ENCODE results near the gene C19orf73. TPM values are rescaled to one million over a fixed set of nuclear protein-coding genes. Genes with fewer than 3 reads are reported as not detected.

Gene C19orf73
- 4.2 TPM in 1 of 2 replicates, not detected in the other for polyA plus RNA-seq

DNA sequence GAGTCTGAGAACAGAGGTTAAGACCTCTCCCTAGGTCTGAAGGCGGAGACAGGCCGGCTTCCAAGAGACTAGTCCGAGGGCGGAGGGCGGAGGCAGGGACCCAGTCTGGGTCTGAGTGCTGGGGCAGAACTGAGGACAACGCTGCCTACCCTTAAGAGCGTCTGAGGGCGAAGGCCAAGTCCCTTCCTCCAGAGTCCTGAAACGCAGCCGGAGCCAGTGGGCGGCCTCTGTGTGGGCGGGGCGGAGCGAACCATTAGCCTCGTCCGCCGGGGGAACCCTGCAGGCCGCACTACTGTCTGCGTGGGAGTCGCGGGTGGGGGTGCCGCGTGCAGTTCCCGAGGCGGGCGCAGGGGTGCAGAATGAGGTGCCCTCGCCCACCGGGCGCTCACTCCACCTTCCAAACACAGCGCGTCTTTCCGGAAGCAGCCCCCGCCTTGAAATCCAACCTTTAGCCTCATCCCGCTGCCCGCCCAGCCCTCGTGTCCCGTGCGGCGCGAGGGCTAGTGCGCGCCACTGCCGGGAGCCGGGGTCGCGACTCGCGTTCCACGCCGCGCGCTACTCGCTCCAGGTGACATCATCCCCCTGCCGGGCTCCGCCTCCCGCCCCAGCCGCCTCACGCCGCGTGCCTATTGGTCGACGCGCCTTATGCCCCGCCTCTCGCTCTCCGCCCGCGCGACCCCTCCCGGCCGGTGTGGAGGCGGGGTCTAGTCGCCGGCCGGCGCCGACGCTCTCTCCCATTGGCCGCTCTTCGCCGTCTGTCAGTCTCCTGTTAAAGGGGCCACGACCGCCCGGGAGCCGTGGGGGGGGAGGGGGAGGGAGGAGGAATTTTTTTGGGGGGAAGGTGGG is at the start of gene C19orf73:
C19orf73 (minus strand) TSS at position 579 of the 846 bp plus-strand sequence; CDS start at position 458, 121 bp downstream.

DNA sequence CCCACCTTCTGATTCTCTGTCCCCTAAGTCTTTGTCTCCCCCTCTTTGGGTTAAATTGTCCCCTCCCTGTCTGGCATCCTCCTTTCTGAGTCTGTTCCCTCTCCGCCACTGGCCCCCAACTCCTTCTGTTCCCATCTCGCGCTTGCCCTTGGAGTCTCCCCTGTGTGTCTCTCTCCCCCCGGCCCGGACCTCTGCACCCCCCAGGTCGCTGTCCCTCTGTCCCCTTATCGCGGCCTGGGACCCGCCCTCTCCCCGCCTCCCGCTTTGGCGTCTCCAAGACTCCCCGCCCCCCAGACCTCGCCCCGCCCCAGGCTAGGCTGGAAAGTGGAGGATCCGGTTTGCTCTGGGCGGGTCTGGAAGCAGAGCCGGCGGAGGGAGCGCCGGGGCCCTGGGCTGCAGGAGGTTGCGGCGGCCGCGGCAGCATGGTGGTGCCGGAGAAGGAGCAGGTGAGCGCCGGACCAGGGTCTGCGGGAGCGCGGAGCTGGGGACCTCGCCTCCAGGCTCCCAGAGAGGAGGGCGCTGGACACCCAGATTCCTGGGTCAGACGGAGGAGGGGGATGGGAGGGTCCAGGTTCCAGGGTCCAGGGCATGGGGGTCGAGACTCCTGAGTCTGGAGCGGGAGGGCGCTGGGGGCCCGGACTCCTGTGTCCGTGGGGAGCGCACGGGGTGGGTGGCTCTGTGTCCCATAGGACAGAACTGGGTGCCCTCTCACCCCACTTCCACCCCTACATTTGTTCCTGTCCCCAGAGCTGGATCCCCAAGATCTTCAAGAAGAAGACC is 38.7 kb upstream of the C19orf73 start, which contains the start of gene TRPM4:
TRPM4 (plus strand) TSS at position 348 of the 780 bp plus-strand sequence; CDS start at position 423, 75 bp downstream.

GRCh38 chr19:49155005-49155819 is 36.3 kb upstream of the C19orf73 start, which contains the start of gene HRC:
HRC (minus strand) TSS chr19:49155396; CDS start chr19:49155237, 159 bp downstream.

DNA sequence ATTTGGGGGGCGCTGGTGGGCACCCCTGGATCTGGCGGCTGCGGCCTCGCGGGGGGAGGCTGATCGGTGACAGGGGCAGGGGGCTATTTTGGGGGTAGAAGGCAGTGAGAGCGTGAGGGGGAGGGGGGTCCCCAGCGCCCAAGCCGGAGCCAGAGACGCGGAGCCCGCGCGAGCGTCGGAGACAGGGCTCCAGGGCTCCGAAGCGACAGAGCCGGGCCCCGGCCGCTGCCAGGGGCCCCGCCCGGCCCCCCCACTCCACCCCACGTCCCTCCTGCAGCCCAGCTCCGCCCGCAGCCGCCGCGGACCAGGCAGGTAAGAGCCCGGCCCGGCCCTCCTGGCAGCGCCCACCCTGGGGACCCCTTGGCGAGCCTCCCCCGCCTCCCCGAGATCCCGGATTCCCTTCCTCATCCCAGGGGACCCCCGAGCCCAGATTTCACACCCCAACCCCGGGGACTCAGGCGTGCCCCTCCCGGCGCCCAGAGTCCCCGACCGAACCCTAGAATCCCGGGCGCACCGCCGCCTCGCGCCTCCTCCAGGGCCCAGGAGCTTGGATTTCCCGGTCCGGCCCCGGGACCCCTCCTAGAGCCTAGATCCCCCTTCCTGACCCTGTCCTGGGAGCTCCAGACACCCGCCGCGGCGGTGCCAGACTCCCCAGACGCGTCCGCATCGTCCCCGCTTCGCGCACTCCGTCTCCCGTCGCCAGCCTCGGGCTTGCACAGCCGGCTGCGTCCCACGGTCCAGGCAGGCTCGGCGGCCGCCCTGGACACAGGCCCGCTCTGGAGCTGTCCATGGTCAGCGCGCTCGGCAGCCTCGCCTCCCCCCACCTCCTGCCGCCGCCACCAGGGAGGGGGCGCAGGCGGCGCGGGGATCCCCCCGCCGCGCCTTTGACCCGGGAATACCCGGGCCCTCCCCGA is 725 bp upstream of the C19orf73 start, which contains the start of gene PPFIA3:
PPFIA3 (plus strand) TSS at position 134 of the 914 bp plus-strand sequence. CDS start 8,330 bp downstream, outside the sequence.

GRCh38 chr19:49113762-49114629 is 4.9 kb downstream of the C19orf73 start, which contains the start of gene LIN7B:
LIN7B (plus strand) TSS chr19:49114370; CDS start chr19:49114405, 35 bp downstream.

GRCh38 chr19:49085020-49085867 is 33.7 kb downstream of the C19orf73 start, which contains the start of gene SNRNP70:
SNRNP70 (plus strand) TSS chr19:49085451; CDS start chr19:49086415, 964 bp downstream.

Other genes starting within 250 kb of the C19orf73 start
- gene PPP1R15A, start 246.7 kb downstream of the C19orf73 start, polyA plus RNA-seq, result 1.7 TPM in 1 of 2 replicates, not detected in the other
- gene TULP2, start 220.4 kb downstream of the C19orf73 start, polyA plus RNA-seq, result not detected in 2 replicates
- gene NUCB1, start 218.8 kb downstream of the C19orf73 start, polyA plus RNA-seq, result 28.0 and 39.6 TPM in 2 replicates
- gene DHDH, start 185.4 kb downstream of the C19orf73 start, polyA plus RNA-seq, result not detected in 2 replicates
- gene BAX, start 164.3 kb downstream of the C19orf73 start, polyA plus RNA-seq, result 1.0 TPM in 1 of 2 replicates, not detected in the other
- 471 and 609 TPM in 2 replicates for gene FTL, start 153.8 kb downstream of the C19orf73 start, polyA plus RNA-seq
- 1.3 and 1.4 TPM in 2 replicates for gene GYS1, start 125.8 kb downstream of the C19orf73 start, polyA plus RNA-seq
- gene RUVBL2, start 125.3 kb downstream of the C19orf73 start, polyA plus RNA-seq, result 40.7 and 53.3 TPM in 2 replicates
- gene LHB, start 102.1 kb downstream of the C19orf73 start, polyA plus RNA-seq, result not detected in 2 replicates
- not detected in 2 replicates for gene CGB3, start 94.8 kb downstream of the C19orf73 start, polyA plus RNA-seq
- not detected in 2 replicates for gene CGB2, start 87.3 kb downstream of the C19orf73 start, polyA plus RNA-seq
- gene CGB1, start 82.2 kb downstream of the C19orf73 start, polyA plus RNA-seq, result not detected in 2 replicates
- gene CGB5, start 75.3 kb downstream of the C19orf73 start, polyA plus RNA-seq, result not detected in 2 replicates
- gene CGB8, start 70.0 kb downstream of the C19orf73 start, polyA plus RNA-seq, result not detected in 2 replicates
- gene CGB7, start 61.4 kb downstream of the C19orf73 start, polyA plus RNA-seq, result not detected in 2 replicates
- gene NTF4, start 54.3 kb downstream of the C19orf73 start, polyA plus RNA-seq, result not detected in 2 replicates
- gene KCNA7, start 46.4 kb downstream of the C19orf73 start, polyA plus RNA-seq, result not detected in 2 replicates
- gene SNRNP70, start 33.7 kb downstream of the C19orf73 start, polyA plus RNA-seq, result 6.3 and 7.5 TPM in 2 replicates
- gene LIN7B, start 4.8 kb downstream of the C19orf73 start, polyA plus RNA-seq, result 34.2 and 35.7 TPM in 2 replicates
- 1.2 and 9.4 TPM in 2 replicates for gene PPFIA3, start 401 bp upstream of the C19orf73 start, polyA plus RNA-seq
- gene HRC, start 36.3 kb upstream of the C19orf73 start, polyA plus RNA-seq, result not detected in 2 replicates
- 0.55 and 2.0 TPM in 2 replicates for gene TRPM4, start 38.6 kb upstream of the C19orf73 start, polyA plus RNA-seq
- gene SLC6A16, start 206.0 kb upstream of the C19orf73 start, polyA plus RNA-seq, result 0.69 TPM in 1 of 2 replicates, not detected in the other
- gene CD37, start 216.3 kb upstream of the C19orf73 start, polyA plus RNA-seq, result 0.86 and 9.6 TPM in 2 replicates
- 2.0 TPM in 1 of 2 replicates, not detected in the other for gene TEAD2, start 243.3 kb upstream of the C19orf73 start, polyA plus RNA-seq
- gene DKKL1, start 244.7 kb upstream of the C19orf73 start, polyA plus RNA-seq, result not detected in 2 replicates